HepG2 (cell line): ENCODE data around the gene CYP46A1. TPM values are rescaled to one million over a fixed set of nuclear protein-coding genes. Genes with fewer than 3 reads are reported as not detected.

ENCODE experiments used
- CBFB ChIP-seq: sonication (generic); formaldehyde crosslinking; IDR thresholded peaks from 2 replicates; pipeline ENCODE4 v1.4.0; 2020; ENCODE audit warnings: missing genetic modification reagents
- CHCHD3 ChIP-seq: sonication (generic); formaldehyde crosslinking; IDR thresholded peaks from 2 replicates; pipeline ENCODE4 v1.8.0; 2022; ENCODE audit warnings: mild to moderate bottlenecking, missing genetic modification reagents, moderate library complexity
- DNMT1 ChIP-seq: sonication (generic); formaldehyde crosslinking; IDR thresholded peaks from 2 replicates; pipeline ENCODE4 v1.5.1; 2020; ENCODE audit warnings: mild to moderate bottlenecking, missing genetic modification reagents
- FOXA1 ChIP-seq, 2 experiments: fragments of 450-650 bp in 1 of 2; sonication (generic) in 1 of 2; formaldehyde crosslinking in 1 of 2; IDR thresholded peaks; 2 replicates each; pipeline versions ENCODE4 v1.4.0 to v1.6.1; 2016 to 2020; ENCODE audit warnings: missing genetic modification reagents in 1 of 2
- FOXO1 ChIP-seq: sonication (generic); formaldehyde crosslinking; IDR thresholded peaks from 2 replicates; pipeline ENCODE4 v1.4.0; 2020; ENCODE audit warnings: missing genetic modification reagents
- GATAD1 ChIP-seq: IDR thresholded peaks from 2 replicates; pipeline ENCODE4 v1.6.1; 2016; ENCODE audit warnings: missing genetic modification reagents, missing compliant biosample characterization
- GTF3A ChIP-seq: sonication (generic); formaldehyde crosslinking; conservative IDR thresholded peaks from 2 replicates; pipeline ENCODE4 v1.4.0; 2020; ENCODE audit warnings: mild to moderate bottlenecking, missing genetic modification reagents
- HNRNPK ChIP-seq: fragments of 200-400 bp; formaldehyde crosslinking; IDR thresholded peaks from 2 replicates; pipeline ENCODE4 v1.6.1; 2018; ENCODE audit warnings: low read length, low read depth, moderate library complexity, mild to moderate bottlenecking; ENCODE audit not compliant: poor library complexity, severe bottlenecking
- KMT2B ChIP-seq: IDR thresholded peaks from 2 replicates; pipeline ENCODE4 v1.6.1; 2016; ENCODE audit warnings: missing genetic modification reagents, missing compliant biosample characterization
- LCORL ChIP-seq, 2 experiments: fragments of 450-650 bp in 1 of 2; sonication (generic) in 1 of 2; formaldehyde crosslinking in 1 of 2; IDR thresholded peaks; 2 replicates each; pipeline versions ENCODE4 v1.5.0 to v1.6.1; 2017 to 2020; ENCODE audit warnings: antibody characterized with exemption in 1 of 2, missing genetic modification reagents in 1 of 2
- MAFF ChIP-seq: IDR thresholded peaks from 2 replicates; pipeline ENCODE4 v1.6.1; 2011; ENCODE audit warnings: low read depth, low read length, improper control_type of control experiment
- MIER2 ChIP-seq: IDR thresholded peaks from 2 replicates; pipeline ENCODE4 v1.6.1; 2016; ENCODE audit warnings: missing biosample characterization, missing genetic modification reagents
- NFE2L1 ChIP-seq: sonication (generic); formaldehyde crosslinking; IDR thresholded peaks from 2 replicates; pipeline ENCODE4 v1.4.0; 2020; ENCODE audit warnings: missing genetic modification reagents, mild to moderate bottlenecking, borderline replicate concordance
- NPAS2 ChIP-seq: sonication (generic); formaldehyde crosslinking; IDR thresholded peaks from 2 replicates; pipeline ENCODE4 v1.8.0; 2022; ENCODE audit warnings: mild to moderate bottlenecking, missing genetic modification reagents, borderline replicate concordance
- RBM39 ChIP-seq: fragments of 200-400 bp; formaldehyde crosslinking; IDR thresholded peaks from one replicate; pipeline ENCODE4 v1.6.1; 2018; ENCODE audit warnings: antibody characterized with exemption, mild to moderate bottlenecking, low read depth, low read length; ENCODE audit not compliant: poor library complexity, severe bottlenecking
- SMARCC2 ChIP-seq: fragments of 450-650 bp; IDR thresholded peaks from 2 replicates; pipeline ENCODE4 v1.6.1; 2017; ENCODE audit warnings: antibody characterized with exemption, mild to moderate bottlenecking
- ZNF431 ChIP-seq: sonication (generic); formaldehyde crosslinking; IDR thresholded peaks from 2 replicates; pipeline ENCODE4 v1.9.0; 2022; ENCODE audit warnings: missing genetic modification reagents, low read depth, mild to moderate bottlenecking, borderline replicate concordance
- ZNF451 ChIP-seq: sonication (generic); formaldehyde crosslinking; IDR thresholded peaks from 2 replicates; pipeline ENCODE4 v1.5.0; 2020; ENCODE audit warnings: mild to moderate bottlenecking, missing genetic modification reagents
- ZNF577 ChIP-seq: sonication (generic); formaldehyde crosslinking; IDR thresholded peaks from 2 replicates; pipeline ENCODE4 v1.4.0; 2020; ENCODE audit warnings: mild to moderate bottlenecking, low read depth, missing genetic modification reagents, borderline replicate concordance
- ZNF703 ChIP-seq: sonication (generic); formaldehyde crosslinking; IDR thresholded peaks from 2 replicates; pipeline ENCODE4 v1.5.1; 2020; ENCODE audit warnings: missing genetic modification reagents, mild to moderate bottlenecking, moderate library complexity, borderline replicate concordance
- ZNF879 ChIP-seq: sonication (generic); formaldehyde crosslinking; IDR thresholded peaks from 2 replicates; pipeline ENCODE4 v1.8.1; 2023; ENCODE audit warnings: missing genetic modification reagents
- polyA plus RNA-seq, 8 experiments: library from polyadenylated mRNA; depleted of rRNA in 3 of 8; stranded (reverse) in 7 of 8; unstranded in 1 of 8; fragments of >200 nt; fragmentation: Illumina TruSeq in 4 of 8; extraction: Trizol in 4 of 8; gene quantifications; 2 replicates each; pipeline versions ENCODE4 v1.2.1 to v1.2.3, GENCODE V29; 2011 to 2016; ENCODE audit warnings: low read depth in 4 of 8, missing spikeins in 1 of 8, mixed read lengths in 1 of 8; ENCODE audit not compliant: insufficient read depth in 1 of 8
- total RNA-seq, 5 experiments: library from RNA; depleted of rRNA; stranded (reverse); fragments of >200 nt; fragmentation: Illumina TruSeq; extraction: Trizol; gene quantifications; 2 replicates each; pipeline ENCODE4 v1.2.3, GENCODE V29; 2016; ENCODE audit warnings: low read depth in 1 of 5
- TF ChIP-seq, protein P1 (sequence below): sonication (generic); formaldehyde crosslinking; IDR thresholded peaks from 2 replicates; pipeline ENCODE4 v1.4.0; 2020; ENCODE audit warnings: missing genetic modification reagents
- TF ChIP-seq, protein P2 (sequence below): IDR thresholded peaks from 2 replicates; pipeline ENCODE4 v1.6.1; 2016; ENCODE audit warnings: missing genetic modification reagents, missing compliant biosample characterization
- TF ChIP-seq, protein P3 (sequence below): sonication (generic); formaldehyde crosslinking; IDR thresholded peaks from 2 replicates; pipeline ENCODE4 v1.5.0; 2020; ENCODE audit warnings: mild to moderate bottlenecking, missing genetic modification reagents, borderline replicate concordance

CYP46A1 gene
- total and polyA plus RNA-seq, 2 of the 13 experiments (the other 11 are each of a cell fraction or from before 2014, with no cell fraction given), result not detected

GRCh38 chr14:99683619-99684409, at the start of gene CYP46A1 (continued):
- TF ChIP-seq, protein P1, sequence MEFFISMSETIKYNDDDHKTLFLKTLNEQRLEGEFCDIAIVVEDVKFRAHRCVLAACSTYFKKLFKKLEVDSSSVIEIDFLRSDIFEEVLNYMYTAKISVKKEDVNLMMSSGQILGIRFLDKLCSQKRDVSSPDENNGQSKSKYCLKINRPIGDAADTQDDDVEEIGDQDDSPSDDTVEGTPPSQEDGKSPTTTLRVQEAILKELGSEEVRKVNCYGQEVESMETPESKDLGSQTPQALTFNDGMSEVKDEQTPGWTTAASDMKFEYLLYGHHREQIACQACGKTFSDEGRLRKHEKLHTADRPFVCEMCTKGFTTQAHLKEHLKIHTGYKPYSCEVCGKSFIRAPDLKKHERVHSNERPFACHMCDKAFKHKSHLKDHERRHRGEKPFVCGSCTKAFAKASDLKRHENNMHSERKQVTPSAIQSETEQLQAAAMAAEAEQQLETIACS (CRISPR knock-in tag), result no peak
- TF ChIP-seq LCORL (IDR thresholded peaks at IDR 0.05), result no peak
- 0 out of 2 replicates have a peak, but pooled peaks have one; percentile 20 for TF ChIP-seq LCORL (CRISPR knock-in tag; IDR thresholded peaks at IDR 0.05)
- peak; percentile 69 for TF ChIP-seq HNRNPK
- TF ChIP-seq ZNF703 (CRISPR knock-in tag), result no peak
- TF ChIP-seq, protein P2, sequence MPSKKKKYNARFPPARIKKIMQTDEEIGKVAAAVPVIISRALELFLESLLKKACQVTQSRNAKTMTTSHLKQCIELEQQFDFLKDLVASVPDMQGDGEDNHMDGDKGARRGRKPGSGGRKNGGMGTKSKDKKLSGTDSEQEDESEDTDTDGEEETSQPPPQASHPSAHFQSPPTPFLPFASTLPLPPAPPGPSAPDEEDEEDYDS (CRISPR knock-in tag), result peak; percentile 90
- TF ChIP-seq KMT2B (CRISPR knock-in tag), result no peak
- TF ChIP-seq MIER2 (CRISPR knock-in tag), result no peak
- TF ChIP-seq, protein P3, sequence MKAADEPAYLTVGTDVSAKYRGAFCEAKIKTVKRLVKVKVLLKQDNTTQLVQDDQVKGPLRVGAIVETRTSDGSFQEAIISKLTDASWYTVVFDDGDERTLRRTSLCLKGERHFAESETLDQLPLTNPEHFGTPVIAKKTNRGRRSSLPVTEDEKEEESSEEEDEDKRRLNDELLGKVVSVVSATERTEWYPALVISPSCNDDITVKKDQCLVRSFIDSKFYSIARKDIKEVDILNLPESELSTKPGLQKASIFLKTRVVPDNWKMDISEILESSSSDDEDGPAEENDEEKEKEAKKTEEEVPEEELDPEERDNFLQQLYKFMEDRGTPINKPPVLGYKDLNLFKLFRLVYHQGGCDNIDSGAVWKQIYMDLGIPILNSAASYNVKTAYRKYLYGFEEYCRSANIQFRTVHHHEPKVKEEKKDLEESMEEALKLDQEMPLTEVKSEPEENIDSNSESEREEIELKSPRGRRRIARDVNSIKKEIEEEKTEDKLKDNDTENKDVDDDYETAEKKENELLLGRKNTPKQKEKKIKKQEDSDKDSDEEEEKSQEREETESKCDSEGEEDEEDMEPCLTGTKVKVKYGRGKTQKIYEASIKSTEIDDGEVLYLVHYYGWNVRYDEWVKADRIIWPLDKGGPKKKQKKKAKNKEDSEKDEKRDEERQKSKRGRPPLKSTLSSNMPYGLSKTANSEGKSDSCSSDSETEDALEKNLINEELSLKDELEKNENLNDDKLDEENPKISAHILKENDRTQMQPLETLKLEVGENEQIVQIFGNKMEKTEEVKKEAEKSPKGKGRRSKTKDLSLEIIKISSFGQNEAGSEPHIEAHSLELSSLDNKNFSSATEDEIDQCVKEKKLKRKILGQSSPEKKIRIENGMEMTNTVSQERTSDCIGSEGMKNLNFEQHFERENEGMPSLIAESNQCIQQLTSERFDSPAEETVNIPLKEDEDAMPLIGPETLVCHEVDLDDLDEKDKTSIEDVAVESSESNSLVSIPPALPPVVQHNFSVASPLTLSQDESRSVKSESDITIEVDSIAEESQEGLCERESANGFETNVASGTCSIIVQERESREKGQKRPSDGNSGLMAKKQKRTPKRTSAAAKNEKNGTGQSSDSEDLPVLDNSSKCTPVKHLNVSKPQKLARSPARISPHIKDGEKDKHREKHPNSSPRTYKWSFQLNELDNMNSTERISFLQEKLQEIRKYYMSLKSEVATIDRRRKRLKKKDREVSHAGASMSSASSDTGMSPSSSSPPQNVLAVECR (CRISPR knock-in tag), result peak; percentile 80; the same call in 1 of the 2 replicates
- no peak for TF ChIP-seq CHCHD3
- no peak for TF ChIP-seq ZNF577 (CRISPR knock-in tag)
- TF ChIP-seq ZNF879 (CRISPR knock-in tag), result no peak
- TF ChIP-seq ZNF451 (CRISPR knock-in tag), result no peak
- TF ChIP-seq FOXA1 (IDR thresholded peaks at IDR 0.05), result no peak
- no peak for TF ChIP-seq FOXA1 (CRISPR knock-in tag; IDR thresholded peaks at IDR 0.05)
- no peak for TF ChIP-seq MAFF
- TF ChIP-seq NFE2L1, result no peak
- peak; percentile 89 for TF ChIP-seq GATAD1 (CRISPR knock-in tag)
- TF ChIP-seq RBM39, result no peak
- TF ChIP-seq FOXO1 (CRISPR knock-in tag), result no peak
- no peak for TF ChIP-seq SMARCC2
- TF ChIP-seq NPAS2 (CRISPR knock-in tag), result no peak
- no peak for TF ChIP-seq ZNF431 (CRISPR knock-in tag)
- TF ChIP-seq GTF3A (CRISPR knock-in tag), result no peak
- no peak for TF ChIP-seq CBFB (CRISPR knock-in tag)
- no peak for TF ChIP-seq DNMT1
